AG08396 (cell line): ENCODE data around the gene SLIT1.

Experiments used
- DNase-seq: peaks from one replicate; pipeline ENCODE4 v3.0.0; 2012; ENCODE audit warnings: low spot score, mixed read lengths

The SLIT1 gene

DNA sequence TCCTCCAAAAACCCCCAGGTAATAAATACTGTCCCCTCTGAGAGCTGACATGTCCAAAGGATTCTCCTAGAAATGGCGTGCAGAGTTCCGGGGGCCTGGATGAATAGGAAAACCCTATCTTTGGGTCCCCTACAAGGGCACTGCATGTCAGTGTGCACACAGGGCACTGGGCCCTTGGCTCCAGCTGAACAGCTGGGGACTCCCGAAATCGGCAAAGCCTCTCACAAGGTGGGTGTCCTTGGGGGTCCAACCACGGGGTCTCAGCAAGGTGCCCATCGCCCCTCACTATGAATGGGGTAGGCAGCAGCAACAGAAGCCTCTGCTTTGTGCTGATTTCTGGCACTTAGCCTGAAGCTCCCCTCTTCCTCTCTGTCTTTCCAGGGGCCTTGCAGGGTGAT is 46.1 kb downstream of the SLIT1 start:
- no peak for DNase-seq

DNA sequence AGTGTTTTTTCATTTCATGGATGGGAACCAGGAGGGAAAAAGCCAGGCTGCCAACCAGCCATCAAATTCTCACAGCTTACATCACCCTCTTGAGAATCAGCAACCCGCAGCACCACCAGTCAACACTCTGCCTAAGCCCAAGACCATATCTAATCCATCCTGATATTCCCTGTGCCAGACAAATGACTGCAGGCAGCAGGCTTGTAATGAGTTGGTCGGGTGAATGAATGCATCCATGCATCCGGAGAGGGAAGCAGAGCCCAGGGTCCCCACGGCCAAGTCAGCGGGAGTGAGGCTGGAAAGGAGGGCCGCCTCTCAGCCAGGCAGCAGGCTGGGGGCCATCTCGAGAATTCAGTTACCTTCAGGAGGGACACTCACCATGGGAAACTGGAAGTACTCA is 46.9 kb downstream of the SLIT1 start:
- DNase-seq = no peak

GRCh38 chr10:97138174-97138573 is 47.6 kb downstream of the SLIT1 start:
- no peak for DNase-seq

GRCh38 chr10:97136756-97137155 is 49.0 kb downstream of the SLIT1 start:
- DNase-seq = no peak

DNA sequence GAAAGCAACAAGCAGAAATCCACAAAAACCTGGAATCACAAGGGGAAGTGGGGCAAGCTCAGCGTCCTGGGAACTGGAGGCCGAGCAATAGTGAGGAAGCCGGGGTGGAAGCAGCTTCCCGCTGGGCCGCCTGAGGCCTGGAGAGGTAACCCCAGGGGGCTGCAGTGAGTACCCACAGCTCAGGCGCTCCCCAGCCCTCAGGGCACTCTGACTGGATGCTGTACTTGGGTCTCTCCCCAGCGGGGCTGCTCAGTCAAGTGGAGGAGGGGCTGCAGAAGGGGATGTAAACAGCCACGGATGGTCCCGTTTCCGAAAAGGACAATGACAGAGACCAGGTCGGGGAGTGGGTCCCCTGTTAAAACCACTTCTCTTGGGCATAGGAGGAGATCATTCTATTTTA is 50.3 kb downstream of the SLIT1 start:
- DNase-seq = no peak

GRCh38 chr10:97134983-97135382 is 50.8 kb downstream of the SLIT1 start:
- DNase-seq = no peak

- DNase-seq = no peak
These were observed 51.6 kb downstream of the SLIT1 start for GRCh38 chr10:97134110-97134509.

- no peak for DNase-seq
These were observed 53.5 kb downstream of the SLIT1 start for GRCh38 chr10:97132273-97132672.

DNA sequence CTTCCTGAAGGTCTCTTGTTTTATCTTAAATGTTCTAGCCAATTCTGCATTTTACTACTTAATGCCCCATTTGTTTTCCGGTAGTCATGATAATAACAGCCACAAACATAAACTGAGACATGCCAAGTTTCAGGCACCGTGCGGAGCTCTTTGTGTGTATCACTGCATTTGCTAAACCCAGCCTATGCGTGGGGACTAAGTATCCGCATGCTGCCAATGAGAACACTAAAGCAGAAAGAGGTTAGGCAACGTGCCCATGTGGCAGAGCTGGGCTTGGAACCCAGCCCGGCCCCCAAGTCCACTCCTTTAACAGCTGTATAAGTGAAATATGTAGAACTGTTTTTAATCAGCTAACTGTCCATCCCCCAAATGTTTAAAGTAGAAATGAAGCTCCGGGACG is 54.1 kb downstream of the SLIT1 start:
- no peak for DNase-seq

DNA sequence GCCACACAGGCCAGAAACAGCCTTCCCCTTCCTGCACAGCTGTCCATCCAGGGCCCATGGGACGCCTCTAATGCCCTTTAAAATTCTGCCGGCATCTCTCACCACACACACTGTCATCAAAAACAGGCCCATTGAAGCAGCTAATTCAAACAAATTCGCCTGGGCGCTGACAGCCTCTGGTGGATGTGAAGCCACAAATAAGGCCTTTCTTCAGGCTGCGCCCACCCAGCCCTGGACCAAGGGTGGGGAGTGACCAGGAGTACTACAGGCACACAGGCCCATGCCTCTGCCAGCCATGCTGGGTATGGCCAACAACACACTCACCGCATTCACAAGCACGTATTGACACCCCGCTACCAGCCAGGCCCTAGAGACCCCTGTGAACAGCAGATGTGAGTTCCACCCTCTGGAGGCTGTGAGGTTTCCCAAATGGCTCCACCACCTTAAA is 54.6 kb downstream of the SLIT1 start:
- DNase-seq = no peak

DNA sequence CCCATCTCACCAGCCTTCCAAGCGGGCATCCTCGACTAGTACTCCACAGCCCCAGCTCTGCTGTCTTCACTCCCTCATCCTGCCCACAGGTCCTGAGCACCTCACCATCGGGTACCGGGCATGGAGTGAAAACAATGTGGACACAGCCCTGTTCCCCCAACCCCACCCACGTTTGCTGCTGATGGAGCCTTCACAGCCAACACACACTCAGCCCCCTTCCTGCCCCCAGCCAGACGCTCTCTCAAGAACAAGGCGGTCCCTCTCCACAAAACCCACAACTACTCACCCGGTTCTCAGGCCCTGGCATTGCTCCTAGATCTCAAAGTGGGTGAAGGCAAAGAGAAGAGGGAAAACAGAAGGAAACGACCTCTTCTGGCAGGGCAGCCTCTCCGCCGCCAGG is 56.1 kb downstream of the SLIT1 start:
- DNase-seq = no peak

GRCh38 chr10:97128516-97129154 is 57.1 kb downstream of the SLIT1 start:
- DNase-seq = no peak

- no peak for DNase-seq
These were observed 57.7 kb downstream of the SLIT1 start for GRCh38 chr10:97128039-97128492.

GRCh38 chr10:97127509-97127908 is 58.2 kb downstream of the SLIT1 start:
- DNase-seq = no peak

- no peak for DNase-seq
These were observed 61.5 kb downstream of the SLIT1 start for GRCh38 chr10:97124211-97124610.

DNA sequence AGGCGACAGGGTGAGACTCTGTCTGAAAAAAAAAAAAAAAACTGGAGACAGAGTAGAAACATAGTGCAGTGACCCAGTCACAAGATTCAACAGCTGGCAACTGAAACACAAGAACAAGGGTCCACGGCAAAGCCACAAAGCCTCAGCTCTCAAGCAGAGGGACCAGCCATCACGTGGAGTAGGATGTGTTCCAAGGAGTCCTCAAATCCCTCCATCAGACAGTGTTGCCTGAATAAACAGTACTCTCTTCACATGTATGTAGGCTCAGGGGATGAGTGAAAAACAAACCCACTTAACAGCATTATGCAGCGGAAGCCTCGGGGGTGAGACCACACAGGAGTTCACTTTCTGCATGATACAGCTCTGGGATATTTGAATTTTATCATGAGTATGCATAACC is 62.0 kb downstream of the SLIT1 start:
- no peak for DNase-seq

GRCh38 chr10:97121041-97121440 is 64.7 kb downstream of the SLIT1 start:
- no peak for DNase-seq

DNA sequence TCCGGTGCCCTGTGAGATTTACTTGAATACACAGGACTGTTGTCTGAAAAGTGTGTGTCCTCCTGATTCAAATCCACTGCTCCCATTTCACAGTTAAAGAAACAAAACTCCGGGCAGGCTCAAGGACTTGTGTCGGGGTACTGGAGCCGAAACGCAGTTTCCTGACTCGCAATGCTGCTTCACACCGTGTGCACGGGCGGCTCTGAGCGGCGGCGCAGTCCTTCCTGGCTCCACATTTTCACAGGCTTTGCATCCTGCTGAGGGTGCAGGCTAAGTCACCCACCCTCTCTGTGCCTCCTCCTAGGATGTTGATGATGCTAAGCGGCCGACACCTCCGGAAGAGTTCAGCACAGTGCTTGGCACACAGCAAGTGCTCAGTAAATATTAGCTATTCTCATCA is 65.4 kb downstream of the SLIT1 start:
- DNase-seq = no peak

GRCh38 chr10:97119058-97119745 is 66.6 kb downstream of the SLIT1 start:
- no peak for DNase-seq

- DNase-seq = no peak
These were observed 68.4 kb downstream of the SLIT1 start for GRCh38 chr10:97117372-97117771.

GRCh38 chr10:97116462-97117162 is 69.1 kb downstream of the SLIT1 start:
- no peak for DNase-seq

GRCh38 chr10:97115846-97116245 is 69.9 kb downstream of the SLIT1 start:
- DNase-seq = no peak

DNA sequence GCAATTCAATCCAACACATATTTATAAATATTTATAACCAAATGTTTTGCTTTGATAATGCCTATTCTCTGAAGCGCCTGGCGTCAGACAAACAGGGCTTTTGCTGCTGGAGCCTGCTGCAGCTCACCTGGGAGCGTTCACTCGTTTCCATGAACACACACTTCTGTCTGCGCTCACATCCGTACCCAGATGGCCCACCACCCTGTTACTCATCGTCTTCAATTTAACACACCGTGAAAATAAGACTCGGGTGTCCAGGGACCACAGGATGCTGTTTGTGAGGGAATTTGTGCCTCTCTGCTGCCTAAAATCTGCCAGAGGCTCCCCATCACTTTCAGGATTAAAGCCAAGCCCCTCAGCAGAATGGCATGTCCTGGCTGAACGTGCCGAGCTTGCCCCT is 74.1 kb downstream of the SLIT1 start:
- no peak for DNase-seq
